HG02885 (cell line): ENCODE data around the gene REP15.
A peak's percentile ranks its signal among the peaks of the same experiment; 100 is the strongest.
"Not testable (repeated sequence)": the region's sequence is repeated elsewhere in the genome, so short reads cannot be mapped to it uniquely, and the experiment has no call there.

ENCODE experiments used
- ATAC-seq: cut with Tn5 transposase; IDR thresholded peaks from one replicate; pipeline ENCODE4 v1.9.1; 2021; ENCODE audit warnings: mild to moderate bottlenecking; ENCODE audit not compliant: unreplicated experiment, poor library complexity

Gene REP15

DNA sequence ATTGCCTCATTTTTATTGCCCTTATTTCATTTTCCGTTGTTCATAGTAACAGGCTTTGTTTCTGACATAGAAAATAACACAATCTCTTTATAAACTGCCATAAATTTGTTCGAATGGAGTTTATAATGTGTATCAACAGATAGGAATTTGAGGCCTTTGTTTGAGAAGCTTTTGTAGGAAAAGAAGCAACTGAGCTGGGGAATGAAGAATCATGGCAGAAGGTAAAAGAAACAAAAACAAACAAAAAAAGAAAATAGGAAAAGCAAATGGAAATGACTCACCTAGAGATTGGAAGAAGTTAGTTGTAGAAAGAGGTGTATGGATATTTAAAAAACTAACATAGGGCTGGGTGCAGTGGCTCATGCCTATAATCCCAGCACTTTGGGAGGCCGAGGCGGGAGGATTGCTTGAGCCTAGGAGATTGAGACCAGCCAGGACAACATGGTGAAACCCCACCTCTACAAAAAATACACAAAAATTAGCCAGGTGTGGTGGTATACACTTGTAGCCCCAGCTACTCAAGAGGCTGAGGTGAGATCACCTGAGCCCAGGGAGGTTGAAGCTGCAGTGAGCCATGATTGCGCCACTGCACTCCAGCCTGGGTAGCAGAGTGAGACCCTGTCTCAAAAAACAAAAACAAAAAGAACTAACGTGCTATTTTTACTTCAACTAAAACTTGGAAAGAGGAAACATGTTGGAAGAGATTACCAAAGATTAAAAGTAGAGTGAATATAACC lies 523 bp upstream of the REP15 start:
- no peak for ATAC-seq

- no peak for ATAC-seq
These were observed 767 bp downstream of the REP15 start for GRCh38 chr12:27696864-27697564.

DNA sequence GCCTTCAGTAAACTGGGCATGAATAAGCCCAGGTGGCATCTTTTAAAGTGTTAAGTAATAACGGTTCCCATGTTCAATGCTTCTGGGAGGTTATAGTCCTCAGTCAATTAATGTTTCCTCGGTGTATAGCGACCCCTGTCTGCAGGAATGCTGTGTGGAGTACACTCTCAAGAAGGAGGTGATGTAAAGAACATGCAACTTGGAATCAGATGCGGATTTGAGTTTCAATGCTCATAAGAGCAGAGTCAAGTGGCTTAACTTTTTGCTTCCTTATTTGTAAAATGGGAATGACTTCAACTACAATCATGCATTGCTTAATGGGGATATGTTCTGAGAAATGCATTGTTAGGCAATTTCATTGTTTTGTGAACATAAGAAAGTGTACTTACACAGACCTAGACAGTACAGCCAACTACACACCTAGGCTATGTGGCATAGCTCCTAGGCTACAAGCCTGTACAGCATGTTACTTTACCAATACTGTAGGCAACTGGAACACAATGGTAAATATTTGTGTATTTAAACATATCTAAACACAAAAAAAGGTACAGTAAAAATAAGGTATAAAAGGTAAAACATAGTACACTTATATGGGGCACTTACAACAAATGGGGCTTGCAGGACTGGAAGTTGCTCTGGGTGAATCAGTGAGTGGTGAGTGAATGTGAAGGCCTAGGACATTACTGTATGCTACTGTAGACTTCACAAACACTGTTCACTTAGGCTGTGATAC lies 7.6 kb downstream of the REP15 start:
- peak; percentile 97 for ATAC-seq

GRCh38 chr12:27705263-27705662 lies 9.0 kb downstream of the REP15 start:
- ATAC-seq: no peak

- ATAC-seq: no peak
These were observed 11.0 kb downstream of the REP15 start for GRCh38 chr12:27707216-27707615.

GRCh38 chr12:27709212-27709931 lies 13.1 kb downstream of the REP15 start:
- no peak for ATAC-seq

- ATAC-seq: peak; percentile 38
These were observed 13.8 kb downstream of the REP15 start for GRCh38 chr12:27709932-27710591.

DNA sequence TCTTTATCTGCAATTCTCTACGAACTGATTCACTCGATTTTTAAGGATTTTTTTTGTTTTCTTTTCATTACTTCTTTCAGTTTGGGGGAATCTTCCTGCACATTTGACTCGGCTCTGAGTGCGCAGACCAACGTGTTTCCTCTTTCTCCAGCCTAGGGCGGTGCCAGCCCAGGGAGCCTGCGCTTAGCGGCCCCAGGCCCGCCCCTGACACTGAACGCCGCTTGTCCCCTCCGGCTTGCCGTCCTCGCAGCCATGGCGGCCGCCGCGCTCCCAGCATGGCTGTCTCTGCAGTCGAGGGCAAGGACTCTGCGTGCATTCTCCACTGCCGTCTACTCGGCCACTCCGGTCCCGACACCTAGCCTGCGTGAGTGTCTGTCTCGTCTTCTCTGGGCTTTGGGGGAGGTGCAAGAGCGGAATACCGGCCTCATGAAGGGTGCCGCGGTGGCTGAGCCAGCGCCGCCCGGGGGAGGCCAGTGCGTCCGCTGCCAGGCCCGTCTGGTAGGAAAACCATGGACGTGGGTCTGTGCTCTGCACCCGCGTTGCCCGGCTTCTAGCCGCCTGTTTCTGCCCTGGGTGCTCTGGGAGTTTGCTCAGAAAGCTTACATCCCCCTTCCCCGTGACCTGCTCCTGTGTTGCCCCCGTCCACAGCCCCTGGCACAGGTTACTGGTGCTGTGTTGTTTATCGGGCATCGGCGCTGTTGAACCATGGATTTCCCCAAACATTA lies 14.5 kb downstream of the REP15 start, which contains the start of gene MRPS35:
Gene MRPS35 (plus strand): TSS at position 241 of the 725 bp plus-strand sequence. CDS start 12 bp downstream, at position 253.
- peak; percentile 96 for ATAC-seq

DNA sequence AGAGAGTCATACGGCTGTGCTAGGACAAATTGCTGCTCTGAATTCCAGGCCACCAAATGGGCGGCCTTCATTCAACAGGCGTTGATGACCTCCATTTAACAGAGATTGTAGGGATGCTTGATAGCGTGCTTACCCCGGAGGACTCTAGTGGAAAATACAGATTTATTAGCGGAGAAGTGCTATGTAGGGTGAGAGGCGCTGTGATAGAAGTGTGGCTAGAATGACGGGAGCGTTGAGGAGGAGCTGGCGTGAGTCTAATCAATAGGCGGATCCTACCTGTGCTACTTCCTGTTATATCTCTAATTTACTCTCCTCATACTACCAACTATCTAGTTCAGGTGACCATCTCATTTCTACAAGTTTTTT lies 15.1 kb downstream of the REP15 start:
- peak; percentile 36 for ATAC-seq

GRCh38 chr12:27711967-27712366 lies 15.7 kb downstream of the REP15 start:
- ATAC-seq: no peak

DNA sequence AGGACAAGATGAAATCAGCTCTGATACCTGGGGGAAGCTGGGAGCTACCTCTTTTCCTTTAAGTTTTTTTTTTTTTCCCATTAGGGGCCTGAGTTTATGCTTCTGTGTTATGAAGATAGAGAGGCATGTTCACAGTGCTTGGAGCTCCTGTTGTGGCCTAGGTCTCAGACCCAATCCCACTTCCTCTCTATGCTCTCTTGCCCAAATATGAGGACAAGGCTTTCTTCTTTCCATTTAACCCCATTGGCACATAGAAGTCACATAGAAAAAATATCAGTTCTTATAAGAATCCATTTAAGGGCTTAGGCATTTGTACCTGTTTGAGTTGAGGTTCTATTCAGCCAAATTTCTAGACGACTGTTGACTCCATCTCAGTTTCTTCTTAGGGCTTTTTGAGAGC lies 27.0 kb downstream of the REP15 start:
- no peak for ATAC-seq

DNA sequence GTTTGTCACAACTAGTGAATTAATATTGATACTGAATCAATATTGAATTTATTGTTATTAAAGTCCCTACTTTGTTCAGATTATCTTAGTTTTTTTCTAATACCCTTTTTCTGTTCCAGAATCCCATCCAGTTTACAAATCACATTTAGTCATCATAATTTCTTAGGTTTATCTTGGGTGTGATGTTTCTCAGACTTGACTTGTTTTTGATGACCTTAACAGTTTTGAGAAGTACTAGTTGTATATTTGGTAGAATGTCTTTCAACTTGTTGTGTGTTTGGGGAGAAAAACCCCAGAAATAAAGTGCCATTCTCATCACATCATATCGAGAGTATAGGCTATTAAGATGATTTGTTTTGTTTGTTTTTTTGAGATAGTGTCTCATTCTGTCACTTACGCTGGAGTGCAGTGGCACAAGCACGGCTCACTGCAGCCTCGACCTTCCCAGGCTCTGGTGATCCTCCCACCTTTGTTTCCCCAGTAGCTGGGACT lies 33.9 kb downstream of the REP15 start:
- ATAC-seq: no peak

GRCh38 chr12:27732281-27732680 lies 36.0 kb downstream of the REP15 start:
- peak; percentile 64 for ATAC-seq

DNA sequence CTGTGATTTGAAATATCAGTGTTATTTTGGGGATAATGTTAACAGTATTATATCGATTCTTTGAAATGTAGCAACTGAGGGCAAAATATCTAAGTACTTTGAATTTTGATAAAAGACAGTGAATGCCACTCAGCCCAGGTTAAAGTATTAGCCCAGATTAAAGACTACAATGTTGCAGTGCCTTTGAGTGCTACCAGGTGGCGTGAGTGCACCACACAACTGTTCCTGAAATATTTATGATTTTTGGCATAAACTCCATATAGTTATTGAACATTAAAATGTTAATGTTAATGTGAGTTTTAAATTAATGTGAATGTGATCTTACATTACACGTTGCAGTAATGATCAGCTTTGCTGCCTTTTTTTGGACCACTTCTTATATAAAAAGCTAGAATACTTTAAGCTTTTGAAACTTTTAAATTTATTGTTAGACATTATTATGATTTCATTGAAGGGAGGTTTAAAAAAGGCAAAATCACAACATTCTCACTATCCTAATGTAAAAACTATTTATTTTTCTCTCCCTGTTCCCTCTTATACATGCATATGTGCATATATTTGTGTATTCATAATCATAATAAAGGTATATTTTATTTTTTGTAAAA lies 36.9 kb downstream of the REP15 start:
- peak; percentile 84 for ATAC-seq

- ATAC-seq: no peak
These were observed 37.5 kb downstream of the REP15 start for GRCh38 chr12:27733791-27734190.

DNA sequence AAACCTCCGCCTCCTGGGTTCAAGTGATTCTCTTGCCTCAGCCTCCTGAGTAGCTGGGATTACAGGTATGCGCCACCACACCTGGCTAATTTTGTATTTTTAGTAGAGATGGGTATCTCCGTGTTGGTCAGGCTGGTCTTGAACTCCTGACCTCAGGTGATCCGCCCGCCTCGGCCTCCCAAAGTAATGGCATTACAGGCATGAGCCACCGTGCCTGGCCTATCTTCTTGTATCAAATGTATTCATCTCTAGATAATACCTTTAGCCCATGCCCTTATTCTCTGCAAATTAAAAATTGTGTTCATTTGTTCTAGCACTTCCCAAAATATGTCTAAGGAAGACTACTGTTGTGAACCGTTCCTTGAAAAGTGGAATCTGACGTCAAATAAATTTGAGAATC lies 38.1 kb downstream of the REP15 start:
- not testable (repeated sequence) for ATAC-seq

- ATAC-seq: no peak
These were observed 47.4 kb downstream of the REP15 start for GRCh38 chr12:27743601-27744000.

GRCh38 chr12:27745734-27746133 lies 49.5 kb downstream of the REP15 start:
- not testable (repeated sequence) for ATAC-seq
